K562 (cell line): Measurements from ENCODE around the gene PLEKHG5. TPM values are rescaled to one million over a fixed set of nuclear protein-coding genes. Genes with fewer than 3 reads are reported as not detected.

Experiments
- ATAC-seq: fragments of 200-7000 bp; cut with Tn5 transposase; 3 replicates; pipeline ENCODE4 v1.9.1; 2020; ENCODE audit warnings: moderate library complexity
- BruUV-seq: library from RNA; stranded (reverse); fragments of 400-500 nt; replicated peaks from 2 replicates; lab custom pipeline; 2021; lab: Mats Ljungman, UMichigan
- CTCF ChIA-PET: fragments of 300-600 bp; formaldehyde crosslinking; extraction: SDS; loops from one replicate; lab custom pipeline; 2021; ENCODE audit warnings: low intra/inter-chr PET ratio; lab: Yijun Ruan, JAX
- POLR2A ChIA-PET: fragments of 300-600, 350-650 bp; sonication (Branson Sonifier 250); formaldehyde crosslinking; extraction: SDS; loops from one replicate; lab custom pipeline; 2021; ENCODE audit warnings: antibody characterized with exemption, inconsistent platforms; lab: Yijun Ruan, JAX
- DNase-seq, 4 experiments: peaks; one replicate each; pipeline versions ENCODE4 v3.0.0 to v3.0.0-alpha.2; 2011 to 2018; ENCODE audit warnings: low spot score in 3 of 4, mixed read lengths in 3 of 4; ENCODE audit errors: extremely low read depth in 1 of 4
- FAIRE-seq: peaks from 2 replicates; lab custom pipeline; 2011; peaks lifted over from hg19 to GRCh38; lab: Jason Lieb, UNC
- H2AFZ ChIP-seq: 2 replicates; pipeline ENCODE4 v1.6.0; 2011; ENCODE audit warnings: low read depth, low read length, control low read depth, inconsistent platforms
- H3K27ac ChIP-seq: fragments of 200-600 bp; 3 replicates; pipeline ENCODE4 v1.8.0; 2011; ENCODE audit warnings: low read depth, mild to moderate bottlenecking, control low read depth, inconsistent platforms, low read length, moderate library complexity, mixed read lengths; ENCODE audit errors: extremely low read depth
- H3K27me3 ChIP-seq, 2 experiments: fragments of 300-600 bp in 1 of 2; 2 replicates in 1 of 2; 3 replicates in 1 of 2; pipeline versions ENCODE4 v1.6.0 to v1.8.0; 2011; ENCODE audit warnings: inconsistent platforms in 2 of 2, low read length in 2 of 2, mild to moderate bottlenecking in 1 of 2, mixed read lengths in 1 of 2, moderate library complexity in 1 of 2; ENCODE audit not compliant: control insufficient read depth in 2 of 2, insufficient read depth in 2 of 2
- H3K36me3 ChIP-seq: fragments of 300-600 bp; 3 replicates; pipeline ENCODE4 v1.8.0; 2011; ENCODE audit warnings: mild to moderate bottlenecking, low read length, inconsistent platforms; ENCODE audit not compliant: control insufficient read depth, insufficient read depth
- H3K4me1 ChIP-seq, 2 experiments: fragments of 200-600 bp in 1 of 2; replicated peaks in 1 of 2; 2 replicates in 1 of 2; 3 replicates in 1 of 2; pipeline versions ENCODE4 v1.5.1 to v1.8.0; 2011; ENCODE audit warnings: inconsistent platforms in 2 of 2, low read length in 2 of 2, mild to moderate bottlenecking in 1 of 2, mixed read lengths in 1 of 2, moderate library complexity in 1 of 2; ENCODE audit not compliant: control insufficient read depth in 2 of 2, insufficient read depth in 2 of 2
- H3K4me2 ChIP-seq: 2 replicates; pipeline ENCODE4 v1.6.1; 2011; ENCODE audit warnings: low read length, control low read depth, inconsistent platforms, mixed read lengths; ENCODE audit not compliant: insufficient read depth
- H3K4me3 ChIP-seq: fragments of 200-600 bp; sonication (generic), shearing (Covaris generic); 2 replicates; pipeline ENCODE4 v1.5.1; 2016; ENCODE audit warnings: control low read depth, inconsistent platforms
- H3K79me2 ChIP-seq: fragments of 200-600 bp; 3 replicates; pipeline ENCODE4 v1.8.0; 2011; ENCODE audit warnings: low read length, inconsistent platforms; ENCODE audit not compliant: control insufficient read depth, insufficient read depth
- H3K9ac ChIP-seq, 2 experiments: 2 replicates each; pipeline versions ENCODE4 v1.6.0 to v1.6.1; 2011; ENCODE audit warnings: low read depth in 2 of 2, low read length in 2 of 2, control low read depth in 1 of 2, inconsistent platforms in 1 of 2, mild to moderate bottlenecking in 1 of 2, mixed read lengths in 1 of 2; ENCODE audit not compliant: insufficient read depth in 1 of 2
- H3K9me1 ChIP-seq: one replicate; pipeline ENCODE4 v1.6.0; 2011; ENCODE audit warnings: inconsistent platforms, mild to moderate bottlenecking, low read length, moderate library complexity; ENCODE audit not compliant: control insufficient read depth, insufficient read depth
- H3K9me3 ChIP-seq: replicated peaks from 2 replicates; pipeline ENCODE4 v1.5.1; 2011; ENCODE audit warnings: low read depth, low read length, inconsistent platforms; ENCODE audit not compliant: control insufficient read depth, insufficient read depth
- H4K20me1 ChIP-seq: replicated peaks from 2 replicates; pipeline ENCODE4 v1.6.1; 2011; ENCODE audit warnings: low read length, inconsistent platforms, mixed read lengths; ENCODE audit not compliant: control insufficient read depth, insufficient read depth
- E2F4 ChIP-seq: sonication (generic); formaldehyde crosslinking; IDR thresholded peaks from 2 replicates; pipeline ENCODE4 v1.8.0; 2022; ENCODE audit warnings: mild to moderate bottlenecking, low read depth, missing genetic modification reagents
- MIER1 ChIP-seq: fragments of 450-650 bp; IDR thresholded peaks from 2 replicates; pipeline ENCODE4 v1.6.1; 2016; ENCODE audit warnings: antibody characterized with exemption, mild to moderate bottlenecking, low read depth
- TOE1 ChIP-seq, 2 experiments: fragments of 450-650 bp in 1 of 2; sonication (generic) in 1 of 2; formaldehyde crosslinking in 1 of 2; IDR thresholded peaks; 2 replicates each; pipeline versions ENCODE4 v1.7.1 to v1.8.0; 2016 to 2022; ENCODE audit warnings: borderline replicate concordance in 2 of 2, mild to moderate bottlenecking in 2 of 2, antibody characterized with exemption in 1 of 2, inconsistent platforms in 1 of 2, low read depth in 1 of 2, missing genetic modification reagents in 1 of 2, moderate library complexity in 1 of 2
- ZNF740 ChIP-seq, 3 experiments: fragments of 200-800 bp in 1 of 3; sonication (Bioruptor generic) in 1 of 3; sonication (generic) in 1 of 3; formaldehyde crosslinking in 1 of 3; IDR thresholded peaks; 2 replicates each; pipeline versions ENCODE4 v1.6.1 to v1.8.0; 2016 to 2022; ENCODE audit warnings: mild to moderate bottlenecking in 2 of 3, missing compliant biosample characterization in 2 of 3, missing genetic modification characterization in 2 of 3, missing genetic modification reagents in 1 of 3
- WGBS: fragments of 100-300 bp; shearing (Covaris generic); methylation state at CpG from one replicate; pipeline ENCODE4 v1.1.6; 2016; ENCODE audit warnings: low coverage, mixed read lengths; ENCODE audit not compliant: insufficient coverage; ENCODE audit errors: missing lambda C conversion rate; 5-methylcytosine and 5-hydroxymethylcytosine counted together
- in situ Hi-C: fragments of 300-500 bp; cut with MboI; formaldehyde crosslinking; loops from 4 replicates; pipeline ENCODE4 v1.15.0; 2018; ENCODE audit warnings: inconsistent platforms, mixed read lengths
- intact Hi-C: fragments of 100-400 bp; cut with micrococcal nuclease; formaldehyde crosslinking; loops from 2 replicates; pipeline ENCODE4 v1.14.2; 2022
- polyA plus RNA-seq, 8 experiments: library from polyadenylated mRNA; depleted of rRNA in 4 of 8; stranded (reverse) in 5 of 8; unstranded in 3 of 8; fragments of >200 nt; fragmentation: Nextera tagmentation in 2 of 8; fragmentation: Illumina TruSeq in 1 of 8; extraction: Ambion mirVana in 2 of 8; extraction: Trizol in 1 of 8; gene quantifications; 2 replicates each; pipeline versions ENCODE4 v1.2.1 to v1.2.3, GENCODE V29; 2011 to 2014; ENCODE audit warnings: inconsistent platforms in 1 of 8, missing spikeins in 1 of 8
- total RNA-seq, 7 experiments: library from RNA; depleted of rRNA in 6 of 7; stranded (reverse); fragments of >200 nt in 6 of 7; fragmentation: Illumina TruSeq in 2 of 7; extraction: Trizol in 2 of 7; gene quantifications; 2 replicates each; pipeline versions ENCODE4 v1.2.1 to v1.2.3, GENCODE V29; 2011 to 2021; ENCODE audit warnings: low replicate concordance in 1 of 7

PLEKHG5 gene
- total and polyA plus RNA-seq, 9 of the 15 experiments (the other 6 are each of a cell fraction or from before 2014, with no cell fraction given): 0.04 to 0.29 (median 0.09) TPM; not detected in 3

- in situ Hi-C loops (no loop called here), intact Hi-C loops (no loop called here)
- Histone ChIP-seq H3K9me3 (no peaks in the 10 kb centered on the region), H3K27me3 (peaks cover 14 to 47% of the 10 kb centered on the region in 2 experiments; a peak in 4 of 5 replicates), H3K9me1 (peaks cover 3% of the 10 kb centered on the region), H3K4me2 (no peak overlapping the region), H3K4me3 (no peak overlapping the region), H3K9ac (no peak overlapping the region), H3K36me3 (no peaks in the 10 kb centered on the region; the same call in 2 of the 3 replicates), H4K20me1 (peaks cover 37% of the 10 kb centered on the region), H3K79me2 (no peaks in the 10 kb centered on the region), H2AFZ (no peak overlapping the region), H3K27ac (no peak overlapping the region), H3K4me1 (peaks cover 0 to 38% of the 10 kb centered on the region in 2 experiments; a peak in 2 of 5 replicates)
- DNase-seq (no peak), ATAC-seq (no peak), FAIRE-seq (no peak)
- TF ChIP-seq ZNF740 (CRISPR knock-in tag; IDR thresholded peaks at IDR 0.05) (peak; percentile 17; the same call in 1 of the 2 replicates), ZNF740 (tag; IDR thresholded peaks at IDR 0.05) (no peak), MIER1 (no peak), E2F4 (CRISPR knock-in tag) (no peak), TOE1 (IDR thresholded peaks at IDR 0.05; ENCODE audit: borderline replicate concordance) (no peak), TOE1 (CRISPR knock-in tag; IDR thresholded peaks at IDR 0.05; ENCODE audit: borderline replicate concordance, low read depth) (no peak)
- BruUV-seq: no TSS peak
- ChIA-PET POLR2A (interaction anchor here (0.6 kb wide), 1 partner anchor 25 kb away, joined by 3 read pairs; no protein-coding TSS in a partner anchor), CTCF (interaction anchor here (0.6 kb wide), 1 partner anchor 36 kb away, joined by 3 read pairs; no protein-coding TSS in a partner anchor)
- WGBS: 27% methylated on average over 7 of the region's 7 CpGs
These were observed 49.9 kb downstream of the PLEKHG5 start for GRCh38 chr1:6441586-6441985.
